HG03280 (cell line): Measurements from ENCODE around the gene TMBIM4.
"Not testable (repeated sequence)": the region's sequence is repeated elsewhere in the genome, so short reads cannot be mapped to it uniquely, and the experiment has no call there.

Experiments used
- ATAC-seq: cut with Tn5 transposase; IDR thresholded peaks from one replicate; pipeline ENCODE4 v1.9.1; 2021; ENCODE audit warnings: mild to moderate bottlenecking, moderate library complexity; ENCODE audit not compliant: unreplicated experiment

The TMBIM4 gene

DNA sequence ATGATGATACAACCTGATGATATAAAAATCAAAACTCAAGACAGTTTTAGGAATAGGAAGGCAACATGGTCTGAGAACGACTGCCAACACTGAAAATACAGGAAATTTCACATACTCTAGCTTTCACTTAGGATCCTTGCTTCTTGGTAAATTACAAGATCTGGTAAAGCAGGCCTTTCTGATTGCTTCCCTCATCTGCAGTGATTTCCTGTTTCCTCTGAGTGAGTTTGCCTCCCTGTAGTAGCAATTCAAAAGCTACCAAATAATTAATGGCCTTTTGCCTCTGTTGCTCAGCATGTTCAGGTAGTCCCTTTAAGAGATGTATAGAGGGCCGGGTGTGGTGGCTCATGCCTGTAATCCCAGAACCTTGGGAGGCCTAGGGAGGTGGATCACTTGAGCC is 17.2 kb upstream of the TMBIM4 start:
- no peak for ATAC-seq

DNA sequence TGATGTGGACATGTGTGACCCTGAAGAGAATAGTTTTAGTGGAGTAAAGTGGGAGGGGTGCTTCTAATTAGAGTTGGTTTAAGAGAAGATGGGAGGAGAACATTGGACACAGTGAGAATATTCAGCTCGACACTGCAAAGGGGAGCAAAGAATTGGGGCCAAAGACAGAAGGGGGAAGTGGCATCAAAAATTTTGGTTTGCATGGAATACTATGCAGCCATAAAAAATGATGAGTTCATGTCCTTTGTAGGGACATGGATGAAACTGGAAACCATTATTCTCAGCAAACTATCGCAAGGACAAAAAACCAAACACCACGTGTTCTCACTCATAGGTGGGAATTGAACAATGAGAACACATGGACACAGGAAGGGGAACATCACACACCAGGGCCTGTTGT is 15.0 kb upstream of the TMBIM4 start:
- ATAC-seq, result not testable (repeated sequence)

DNA sequence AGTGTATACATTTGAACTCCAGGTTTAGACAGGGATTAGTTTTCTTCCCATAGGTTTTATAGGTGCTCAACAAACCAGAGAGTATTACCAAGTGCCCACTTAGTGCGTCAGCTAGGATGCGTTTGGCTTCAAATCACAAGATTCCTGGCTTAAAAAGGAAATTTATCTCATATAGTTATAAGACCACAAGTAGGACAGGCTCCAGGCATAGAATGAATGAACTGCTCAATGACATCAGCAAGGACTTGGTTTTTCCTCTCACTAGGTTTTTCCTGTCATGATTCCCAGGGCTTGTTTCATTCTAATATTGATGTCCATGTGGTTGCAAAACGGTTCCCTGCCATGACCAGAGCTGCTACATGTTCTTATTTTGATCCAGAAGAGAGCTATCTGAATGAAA is 13.2 kb upstream of the TMBIM4 start:
- ATAC-seq, result no peak

DNA sequence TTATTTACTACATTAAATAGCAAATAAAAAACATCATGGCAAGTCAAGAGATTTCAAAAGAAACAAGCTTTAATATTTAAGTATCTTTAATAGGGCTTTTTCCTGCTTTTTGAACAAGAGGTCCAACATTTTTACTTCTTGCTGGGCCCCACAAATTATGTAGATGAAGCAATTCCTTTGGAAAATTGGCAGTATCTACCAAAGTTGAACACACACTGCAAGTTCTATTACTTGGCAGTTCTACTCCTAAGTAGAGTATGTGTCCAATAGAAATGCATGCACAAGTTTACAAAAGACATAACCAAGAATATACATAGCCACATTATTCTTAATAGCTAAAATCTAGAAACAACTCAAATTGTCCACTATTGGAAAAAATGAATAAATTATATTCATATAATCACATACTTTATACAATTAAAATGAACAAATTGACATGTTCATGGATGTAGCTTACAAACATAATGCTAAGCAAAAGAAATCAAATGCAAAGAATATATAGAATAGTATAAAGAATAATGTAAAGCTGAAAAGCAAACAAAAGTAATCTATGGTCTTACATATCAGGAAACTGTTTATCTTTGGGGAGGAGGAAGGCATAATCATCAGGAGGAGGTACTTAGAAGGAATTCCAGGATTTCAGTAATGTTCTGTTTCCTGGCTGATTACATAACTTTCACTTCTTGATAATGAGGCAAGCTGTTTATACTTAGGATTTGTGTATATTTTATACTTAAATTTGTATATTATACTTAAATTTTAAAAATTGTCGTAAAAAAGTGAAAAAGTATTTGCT is 6.5 kb upstream of the TMBIM4 start:
- no peak for ATAC-seq

DNA sequence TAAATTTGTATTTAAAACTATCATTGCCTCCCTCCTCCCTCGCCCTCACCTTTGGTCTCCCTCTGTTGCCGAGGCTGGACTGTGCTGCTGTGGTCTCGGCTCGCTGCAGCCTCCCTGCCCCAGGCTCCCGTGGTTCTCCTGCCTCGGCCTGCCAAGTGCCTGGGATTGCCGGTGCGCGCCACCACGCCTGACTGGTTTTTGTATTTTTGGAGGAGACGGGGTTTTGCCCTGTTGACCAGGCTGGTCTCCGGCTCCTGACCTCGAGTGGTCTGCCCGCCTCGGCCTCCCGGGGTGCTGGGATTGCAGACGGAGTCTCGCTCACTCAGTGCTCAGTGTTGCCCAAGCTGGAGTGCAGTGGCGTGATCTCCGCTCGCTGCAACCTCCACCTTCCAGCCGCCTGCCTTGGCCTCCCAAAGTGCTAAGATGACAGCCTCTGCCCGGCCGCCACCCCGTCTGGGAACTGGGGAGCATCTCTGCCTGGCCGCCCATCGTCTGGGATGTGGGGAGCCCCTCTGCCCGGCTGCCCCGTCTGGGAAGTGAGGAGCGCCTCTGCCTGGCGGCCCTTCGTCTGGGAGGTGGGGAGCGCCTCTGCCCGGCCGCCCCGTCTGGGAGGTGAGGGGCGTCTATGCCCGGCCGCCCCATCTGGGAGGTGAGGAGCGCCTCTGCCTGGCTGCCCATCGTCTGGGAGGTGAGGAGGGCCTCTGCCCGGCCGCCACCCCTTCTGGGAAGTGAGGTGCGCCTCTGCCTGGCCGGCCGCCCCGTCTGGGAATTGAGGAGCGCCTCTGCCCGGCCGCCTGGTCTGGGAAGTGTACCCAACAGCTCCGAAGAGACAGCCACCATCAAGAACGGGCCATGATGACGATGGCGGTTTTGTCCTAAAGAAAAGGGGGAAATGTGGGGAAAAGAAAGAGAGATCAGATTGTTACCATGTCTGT is 4.9 kb upstream of the TMBIM4 start:
- not testable (repeated sequence) for ATAC-seq

DNA sequence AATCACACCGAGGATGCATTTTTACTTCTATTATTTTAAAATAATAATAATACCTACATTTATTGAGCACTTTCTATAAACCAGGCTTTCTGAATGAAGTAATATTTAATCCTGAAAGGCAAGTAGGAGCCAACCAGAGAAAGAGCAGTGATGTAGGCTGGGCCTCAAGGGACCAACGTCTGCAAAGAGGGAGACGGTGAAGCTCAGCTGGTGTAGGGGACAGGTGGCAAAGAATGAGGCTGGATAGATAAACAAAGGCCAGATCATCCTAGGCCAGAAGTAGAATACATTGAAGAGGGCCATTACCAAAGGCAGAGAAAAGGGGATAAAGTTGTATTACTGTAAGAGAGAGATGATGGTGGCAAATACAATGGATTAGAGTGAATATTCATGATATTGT is 810 bp upstream of the TMBIM4 start:
- no peak for ATAC-seq

DNA sequence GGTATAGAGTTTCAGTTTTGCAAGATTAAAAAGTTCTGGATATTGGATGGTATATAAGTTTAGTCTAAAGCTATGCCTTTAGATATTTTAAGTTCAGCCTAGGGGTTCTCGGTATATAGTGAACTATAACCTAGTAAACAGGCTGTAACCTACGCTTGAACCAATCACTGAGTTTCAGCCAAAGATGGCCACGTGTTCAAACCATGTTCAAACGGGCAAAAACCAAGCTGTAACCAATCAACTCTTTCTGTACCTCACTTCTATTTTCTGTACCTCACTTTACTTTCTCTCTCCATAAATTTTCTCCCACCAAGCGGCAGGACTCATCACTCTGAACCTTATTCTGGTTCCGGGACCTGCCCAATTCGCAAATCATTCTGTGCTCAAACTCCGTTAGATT is 1.4 kb downstream of the TMBIM4 start:
- ATAC-seq, result no peak

DNA sequence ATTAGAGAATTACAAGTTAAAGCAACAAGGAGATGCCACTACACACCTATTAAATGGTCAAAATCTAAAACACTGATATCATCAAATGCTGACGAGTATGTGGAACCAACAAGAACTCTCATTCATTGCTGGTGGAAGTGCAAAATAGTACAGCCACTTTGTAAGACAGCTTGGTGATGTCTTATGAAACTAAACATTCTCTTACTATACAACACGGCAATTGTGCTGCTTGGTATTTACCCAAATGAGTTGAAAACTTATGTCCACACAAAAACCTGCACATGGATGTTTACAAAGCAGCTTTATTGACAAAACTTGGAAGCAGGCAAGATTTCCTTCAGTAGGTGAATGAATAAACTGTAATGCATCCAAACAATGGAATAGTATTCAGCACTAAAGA is 3.2 kb downstream of the TMBIM4 start:
- no peak for ATAC-seq

DNA sequence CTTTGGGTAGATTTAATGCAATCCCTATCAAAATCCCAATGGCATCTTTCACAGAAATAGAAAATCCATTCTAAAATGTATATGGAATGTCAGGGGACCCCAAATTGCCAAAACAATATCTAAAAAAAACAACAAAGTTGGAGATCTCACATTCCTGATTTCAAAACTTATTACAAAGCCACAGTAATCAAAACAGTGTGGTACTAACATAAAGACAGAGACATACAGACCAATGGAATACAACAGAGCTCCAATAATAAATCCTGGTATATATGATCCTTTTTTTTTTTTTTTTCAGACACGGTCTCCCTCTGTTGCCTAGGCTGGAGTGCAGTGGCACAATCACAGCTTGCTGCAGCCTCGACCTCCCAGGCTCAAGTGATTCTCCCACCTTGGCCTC is 4.7 kb downstream of the TMBIM4 start:
- ATAC-seq, result no peak

DNA sequence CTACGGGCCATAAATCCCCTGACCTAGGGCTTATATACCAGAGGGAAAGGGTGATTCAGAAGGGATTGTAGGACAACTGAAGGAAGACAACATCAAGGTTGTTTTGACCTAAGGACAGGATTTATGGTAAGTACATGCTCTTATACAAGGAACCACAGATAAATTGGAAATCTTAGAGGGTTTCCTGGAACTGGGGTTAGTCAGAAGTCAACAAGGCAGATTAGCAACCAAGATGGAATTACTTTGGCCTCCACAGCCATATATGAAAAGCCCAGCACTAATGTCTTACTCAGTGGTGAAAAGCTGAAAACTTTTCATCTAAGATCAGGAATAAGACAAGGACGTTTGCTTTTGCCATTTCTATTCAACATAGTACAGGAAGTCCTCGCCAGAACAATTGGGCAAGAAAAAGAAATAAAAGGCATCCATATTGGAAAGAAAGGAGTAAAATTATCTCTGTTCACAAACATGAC is 5.4 kb downstream of the TMBIM4 start:
- no peak for ATAC-seq

DNA sequence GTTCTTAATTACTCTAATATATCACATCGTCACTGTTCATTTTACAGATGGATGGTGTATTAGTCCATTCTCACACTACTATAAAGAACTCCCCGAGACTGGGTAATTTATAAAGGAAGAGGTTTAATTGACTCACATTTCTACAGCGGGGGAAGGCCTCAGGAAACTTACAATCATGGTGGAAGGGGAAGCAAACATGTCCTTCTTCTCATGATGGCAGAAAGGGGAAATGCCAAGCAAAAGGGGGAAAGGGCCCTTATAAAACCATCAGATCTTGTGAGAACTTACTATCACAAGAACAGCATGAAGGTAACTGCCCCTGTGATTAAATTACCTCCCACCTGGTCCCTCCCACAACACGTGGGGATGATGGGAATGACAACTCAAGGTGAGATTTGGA is 6.5 kb downstream of the TMBIM4 start:
- ATAC-seq, result no peak

DNA sequence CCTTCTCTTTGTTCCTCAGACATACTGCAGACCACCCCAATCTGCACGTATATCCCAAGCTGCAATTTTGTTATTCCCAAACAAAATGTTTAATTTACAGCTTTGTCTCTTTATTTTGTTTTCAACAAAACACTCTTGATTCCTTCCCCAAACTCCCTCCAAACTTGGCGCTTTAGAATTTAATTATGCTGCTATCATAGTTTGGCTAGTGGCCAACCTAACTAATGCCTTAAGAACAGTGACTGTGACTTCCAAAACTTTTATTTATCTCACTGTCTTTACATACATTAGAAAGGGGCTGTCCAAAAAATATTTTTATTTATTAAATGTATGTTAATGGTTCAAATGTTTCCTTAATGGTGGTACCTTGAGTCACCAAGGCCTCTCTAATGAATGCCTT is 7.1 kb downstream of the TMBIM4 start:
- no peak for ATAC-seq

DNA sequence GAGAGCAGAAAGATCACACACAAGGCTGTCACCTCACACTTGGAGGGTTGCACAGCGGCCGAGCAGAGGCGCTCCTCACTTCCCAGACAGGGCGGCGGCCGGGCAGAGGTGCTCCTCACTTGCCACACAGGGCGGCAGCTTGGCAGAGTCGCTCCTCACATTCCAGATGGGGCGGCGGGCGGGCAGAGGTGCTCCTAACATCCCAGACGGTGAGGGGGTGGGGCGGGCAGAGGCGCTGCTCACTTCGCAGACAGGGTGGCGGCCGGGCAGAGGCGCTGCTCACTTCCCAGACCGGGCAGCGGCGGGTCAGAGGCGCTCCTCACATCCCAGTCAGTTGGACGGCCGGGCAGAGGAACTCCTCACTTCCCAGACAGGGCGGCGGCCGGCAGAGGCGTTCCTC is 9.1 kb downstream of the TMBIM4 start:
- ATAC-seq, result no peak

DNA sequence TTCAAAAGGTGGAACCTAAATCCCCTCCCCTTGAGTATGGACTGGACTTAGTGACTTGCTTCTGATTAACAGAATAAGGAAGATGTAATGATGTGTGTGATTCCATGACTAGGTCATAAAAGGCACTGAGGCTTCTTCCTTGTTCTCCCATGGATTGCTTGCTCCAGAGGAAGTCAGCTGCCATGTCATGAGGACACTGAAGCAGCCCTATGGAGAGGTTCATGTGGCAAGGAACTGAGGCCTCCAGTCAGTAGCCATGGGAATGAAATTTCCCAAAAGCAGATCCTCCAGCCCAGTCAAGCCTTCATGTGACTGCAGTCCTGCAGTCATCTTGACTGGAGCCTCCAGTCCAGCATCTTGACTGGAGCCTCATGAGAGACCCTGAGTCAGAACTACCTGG is 10.7 kb downstream of the TMBIM4 start:
- no peak for ATAC-seq

DNA sequence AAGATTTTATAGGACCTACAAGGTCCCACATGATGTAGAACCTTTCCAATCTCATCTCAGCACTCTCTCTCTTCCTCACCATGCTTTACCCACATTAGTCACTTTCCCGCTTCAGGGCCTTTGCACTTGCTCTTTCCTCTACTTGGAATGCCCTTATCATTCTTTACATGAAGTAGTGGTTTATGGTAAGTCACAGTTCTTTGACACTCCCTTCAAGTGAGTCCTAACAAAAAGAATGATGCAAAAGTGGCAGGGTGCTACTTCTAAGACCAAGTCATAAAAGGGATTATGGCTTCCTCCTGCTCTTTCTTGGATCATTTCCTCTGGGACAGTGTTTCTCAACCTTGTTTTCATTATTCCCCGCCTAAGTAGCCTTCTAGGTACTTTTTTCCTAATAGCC is 13.1 kb downstream of the TMBIM4 start:
- no peak for ATAC-seq

DNA sequence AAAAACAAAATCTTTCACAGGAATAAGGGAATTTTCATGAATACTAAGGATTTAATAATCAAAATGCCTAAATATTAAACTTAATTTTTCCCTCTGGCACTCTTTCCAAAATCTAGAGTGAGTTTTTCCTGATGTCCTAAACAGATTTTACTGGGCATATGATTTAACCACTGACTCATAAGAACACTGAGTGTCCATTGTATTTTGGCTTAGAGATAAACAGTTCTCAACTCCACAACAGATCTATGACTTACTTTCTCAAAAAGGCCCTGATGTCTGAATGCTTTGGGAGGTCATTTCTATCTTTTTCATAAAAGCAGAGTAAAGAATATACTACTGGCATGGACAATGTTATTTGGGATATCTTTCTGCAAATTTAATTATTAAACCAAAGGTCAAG is 15.0 kb downstream of the TMBIM4 start:
- no peak for ATAC-seq

DNA sequence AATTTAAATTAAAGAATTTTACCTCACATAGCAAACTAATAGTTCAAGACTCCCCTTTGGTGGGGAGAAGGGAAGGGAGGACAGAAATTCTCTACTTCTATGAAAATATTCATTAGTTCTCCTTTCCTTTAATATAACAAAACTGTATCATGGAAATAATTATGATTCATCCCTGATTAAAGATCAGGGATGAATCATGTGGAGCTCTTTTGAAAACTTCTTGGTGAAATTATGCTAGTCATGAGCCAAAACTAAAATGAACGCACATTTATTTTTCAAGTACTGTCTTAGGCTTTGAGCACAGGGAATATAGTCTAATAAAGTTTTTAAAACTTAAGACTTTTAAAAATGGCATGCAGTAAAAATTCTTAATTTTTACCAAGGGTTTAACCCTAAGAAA is 17.1 kb downstream of the TMBIM4 start:
- ATAC-seq, result no peak

DNA sequence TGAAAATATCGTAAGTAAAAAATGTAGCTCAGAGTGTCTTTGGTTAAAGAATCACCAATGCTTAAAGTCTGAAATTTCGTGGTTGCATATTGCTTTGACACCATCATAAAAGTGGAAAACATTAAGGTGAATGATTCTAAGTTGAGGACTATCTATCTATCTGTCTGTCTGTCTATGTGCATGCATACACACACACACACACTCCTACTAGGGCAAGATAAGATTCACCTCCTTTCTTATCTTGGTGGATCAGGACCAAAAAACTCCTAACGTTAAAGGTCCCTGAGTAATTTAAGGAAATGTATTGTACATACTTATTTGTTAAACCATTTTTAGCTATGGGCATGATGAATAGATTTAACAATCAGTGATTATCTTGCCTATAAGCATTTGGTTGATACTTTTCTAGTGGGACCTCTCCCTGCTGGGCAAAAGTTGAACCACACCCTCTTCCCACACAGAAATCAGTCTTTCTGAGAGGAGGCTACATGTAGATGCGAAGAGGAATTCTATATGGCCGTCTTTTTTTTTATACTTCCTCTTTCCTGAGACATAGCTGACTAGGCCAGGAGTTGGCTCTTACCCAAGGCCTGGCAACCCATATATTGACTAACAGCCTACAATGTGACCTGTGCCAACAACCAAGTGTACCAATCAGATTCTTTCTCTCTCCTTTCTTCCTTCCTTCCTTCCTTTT is 19.9 kb downstream of the TMBIM4 start:
- no peak for ATAC-seq

DNA sequence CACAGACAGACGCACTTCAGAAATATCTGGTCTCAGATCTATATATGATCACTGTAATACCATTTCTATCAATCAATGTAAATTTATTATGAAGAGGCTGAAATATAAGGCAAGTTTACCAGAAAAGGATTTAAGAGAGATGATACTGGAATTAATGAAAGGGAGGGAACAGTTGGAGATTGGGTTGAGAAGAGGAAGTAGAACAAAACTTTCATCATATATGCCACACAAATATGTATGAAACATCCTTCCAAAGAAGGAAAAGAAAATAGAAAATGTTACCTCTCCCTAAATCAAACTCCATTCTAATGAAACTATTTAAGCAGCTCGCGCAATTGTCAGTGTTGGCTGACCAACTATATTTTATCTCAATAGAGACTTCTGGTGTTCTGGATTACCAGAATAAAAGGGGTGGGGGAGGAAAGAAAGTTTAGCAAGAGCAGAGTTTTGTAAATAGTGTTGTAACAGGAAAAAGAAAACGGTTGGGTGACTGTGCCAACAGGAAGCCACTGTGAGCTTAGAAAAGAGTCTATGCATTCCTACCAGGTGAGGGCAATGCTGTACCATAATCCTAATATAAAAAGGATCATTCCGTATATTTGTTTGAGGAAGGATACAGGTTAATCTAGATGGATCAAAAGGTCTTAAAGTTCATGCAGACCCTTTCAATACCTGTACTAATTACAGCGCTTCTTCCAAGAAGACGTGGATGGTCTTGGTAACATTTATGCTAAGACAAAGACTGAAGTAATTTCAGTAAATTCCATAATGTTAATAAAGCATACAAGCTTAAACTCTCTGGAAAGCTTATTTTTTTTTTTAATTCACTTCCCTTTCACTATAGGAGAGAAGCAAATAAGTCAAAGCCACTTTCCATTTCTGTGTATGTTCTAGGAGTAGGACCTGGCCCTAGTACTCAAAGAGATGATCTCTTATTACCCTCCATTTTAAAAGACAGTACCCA is 24.7 kb downstream of the TMBIM4 start:
- no peak for ATAC-seq

DNA sequence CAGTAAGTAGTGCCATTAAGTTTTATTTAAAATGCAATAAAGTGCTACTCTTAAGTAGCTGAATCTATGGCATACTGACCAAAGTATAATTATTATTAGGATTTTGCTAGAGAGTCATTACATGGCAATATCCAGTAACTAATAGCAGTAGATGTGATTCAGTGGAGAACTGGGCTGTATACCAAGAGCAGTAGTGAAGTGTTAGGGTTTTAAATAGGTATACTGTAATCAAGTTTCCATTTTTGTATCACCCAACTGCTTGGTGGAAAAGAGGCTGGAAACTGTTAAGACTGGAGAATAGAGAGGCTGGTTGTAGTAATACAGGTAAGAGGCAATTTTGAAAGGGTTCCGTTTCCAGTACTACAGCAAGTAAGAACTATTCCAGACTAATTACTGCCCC is 25.9 kb downstream of the TMBIM4 start:
- ATAC-seq, result no peak
